ENCODE data around the gene HBG2. TPM values are rescaled to one million over a fixed set of nuclear protein-coding genes. Genes with fewer than 3 reads are reported as not detected.
"Not testable (repeated sequence)": the region's sequence is repeated elsewhere in the genome, so short reads cannot be mapped to it uniquely, and the experiment has no call there.

Gene HBG2
- polyA plus RNA-seq, 5 donors = 2,971 to 7,439 (median 4,881) TPM

DNA sequence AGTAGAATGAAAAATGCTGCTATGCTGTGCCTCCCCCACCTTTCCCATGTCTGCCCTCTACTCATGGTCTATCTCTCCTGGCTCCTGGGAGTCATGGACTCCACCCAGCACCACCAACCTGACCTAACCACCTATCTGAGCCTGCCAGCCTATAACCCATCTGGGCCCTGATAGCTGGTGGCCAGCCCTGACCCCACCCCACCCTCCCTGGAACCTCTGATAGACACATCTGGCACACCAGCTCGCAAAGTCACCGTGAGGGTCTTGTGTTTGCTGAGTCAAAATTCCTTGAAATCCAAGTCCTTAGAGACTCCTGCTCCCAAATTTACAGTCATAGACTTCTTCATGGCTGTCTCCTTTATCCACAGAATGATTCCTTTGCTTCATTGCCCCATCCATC, 30.1 kb upstream of the HBG2 start:
- no peak for DNase-seq

DNA sequence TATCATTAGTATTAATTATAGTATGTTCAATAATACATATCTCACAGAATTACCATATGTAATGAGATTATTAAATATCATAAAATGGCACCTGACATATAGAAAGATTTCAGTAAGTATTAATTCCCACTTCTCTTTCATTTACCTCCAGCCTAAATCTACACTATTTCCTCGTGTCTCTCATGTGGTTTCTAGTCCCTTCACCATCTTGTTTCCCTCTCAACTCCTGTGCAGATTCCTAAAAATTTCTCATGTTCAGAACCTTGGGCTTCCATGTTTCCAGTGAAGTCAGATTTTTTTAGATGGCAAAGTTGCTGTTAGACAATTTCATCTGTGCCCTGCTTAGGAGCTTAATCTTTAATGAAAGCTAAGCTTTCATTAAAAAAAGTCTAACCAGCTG, 29.3 kb upstream of the HBG2 start:
- no peak for DNase-seq

- DNase-seq = no peak
Measured at GRCh38 chr11:5283086-5283485, 28.5 kb upstream of the HBG2 start.

- DNase-seq = no peak
Measured at GRCh38 chr11:5282628-5283027, 28.0 kb upstream of the HBG2 start.

- no peak for DNase-seq
Measured at GRCh38 chr11:5281596-5281995, 27.0 kb upstream of the HBG2 start.

DNA sequence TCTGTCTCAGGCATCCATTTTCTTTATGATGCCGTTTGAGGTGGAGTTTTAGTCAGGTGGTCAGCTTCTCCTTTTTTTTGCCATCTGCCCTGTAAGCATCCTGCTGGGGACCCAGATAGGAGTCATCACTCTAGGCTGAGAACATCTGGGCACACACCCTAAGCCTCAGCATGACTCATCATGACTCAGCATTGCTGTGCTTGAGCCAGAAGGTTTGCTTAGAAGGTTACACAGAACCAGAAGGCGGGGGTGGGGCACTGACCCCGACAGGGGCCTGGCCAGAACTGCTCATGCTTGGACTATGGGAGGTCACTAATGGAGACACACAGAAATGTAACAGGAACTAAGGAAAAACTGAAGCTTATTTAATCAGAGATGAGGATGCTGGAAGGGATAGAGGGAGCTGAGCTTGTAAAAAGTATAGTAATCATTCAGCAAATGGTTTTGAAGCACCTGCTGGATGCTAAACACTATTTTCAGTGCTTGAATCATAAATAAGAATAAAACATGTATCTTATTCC, 26.1 kb upstream of the HBG2 start:
- no peak for DNase-seq

GRCh38 chr11:5279471-5280090, 25.0 kb upstream of the HBG2 start:
- DNase-seq = no peak

DNA sequence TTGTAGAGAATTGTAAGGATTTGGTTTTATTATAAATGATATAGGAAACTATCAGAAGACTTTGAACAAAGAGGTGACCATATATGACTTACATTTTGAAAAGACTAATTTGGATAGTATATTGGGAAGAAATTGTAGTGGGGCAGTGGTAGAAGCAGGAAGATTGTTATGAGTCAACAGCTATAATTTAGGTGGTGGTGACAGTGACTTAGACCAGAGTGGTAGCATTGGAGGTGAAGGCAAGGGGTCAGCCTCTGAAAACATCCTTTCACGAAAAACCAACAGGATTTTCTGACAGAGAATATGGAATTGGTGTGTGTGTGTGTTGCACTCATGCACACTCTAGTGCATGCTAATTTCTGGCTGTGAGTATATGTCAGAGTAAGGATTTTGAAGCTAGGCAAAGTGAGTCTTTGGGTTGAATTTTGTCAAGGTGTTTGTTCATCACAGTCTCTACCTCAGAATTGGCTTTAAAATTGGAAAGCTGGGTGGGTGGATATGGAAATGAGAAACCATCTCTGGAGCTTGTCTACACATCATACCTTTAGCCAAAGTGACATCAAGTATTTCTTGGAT, 23.3 kb upstream of the HBG2 start:
- no peak for DNase-seq

GRCh38 chr11:5276697-5277096, 22.1 kb upstream of the HBG2 start:
- DNase-seq = no peak

DNA sequence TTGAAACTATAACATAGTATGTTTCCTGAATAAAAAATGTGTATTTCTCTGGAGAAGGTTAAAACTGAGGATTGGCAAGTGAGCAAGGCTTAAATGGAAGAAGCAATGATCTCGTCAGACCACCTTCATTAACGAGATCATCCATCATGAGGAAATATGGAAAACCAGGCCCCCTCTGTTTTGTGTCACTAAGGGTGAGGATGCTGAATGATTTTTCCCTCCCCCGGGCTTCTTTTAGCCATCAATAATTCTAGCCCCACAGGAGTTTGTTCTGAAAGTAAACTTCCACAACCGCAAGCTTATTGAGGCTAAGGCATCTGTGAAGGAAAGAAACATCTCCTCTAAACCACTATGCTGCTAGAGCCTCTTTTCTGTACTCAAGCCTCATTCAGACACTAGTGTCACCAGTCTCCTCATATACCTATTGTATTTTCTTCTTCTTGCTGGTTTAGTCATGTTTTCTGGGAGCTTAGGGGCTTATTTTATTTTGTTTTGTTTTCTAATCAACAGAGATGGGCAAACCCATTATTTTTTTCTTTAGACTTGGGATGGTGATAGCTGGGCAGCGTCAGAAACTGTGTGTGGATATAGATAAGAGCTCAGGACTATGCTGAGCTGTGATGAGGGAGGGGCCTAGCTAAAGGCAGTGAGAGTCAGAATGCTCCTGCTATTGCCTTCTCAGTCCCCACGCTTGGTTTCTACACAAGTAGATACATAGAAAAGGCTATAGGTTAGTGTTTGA, 21.0 kb upstream of the HBG2 start:
- no peak for DNase-seq

DNA sequence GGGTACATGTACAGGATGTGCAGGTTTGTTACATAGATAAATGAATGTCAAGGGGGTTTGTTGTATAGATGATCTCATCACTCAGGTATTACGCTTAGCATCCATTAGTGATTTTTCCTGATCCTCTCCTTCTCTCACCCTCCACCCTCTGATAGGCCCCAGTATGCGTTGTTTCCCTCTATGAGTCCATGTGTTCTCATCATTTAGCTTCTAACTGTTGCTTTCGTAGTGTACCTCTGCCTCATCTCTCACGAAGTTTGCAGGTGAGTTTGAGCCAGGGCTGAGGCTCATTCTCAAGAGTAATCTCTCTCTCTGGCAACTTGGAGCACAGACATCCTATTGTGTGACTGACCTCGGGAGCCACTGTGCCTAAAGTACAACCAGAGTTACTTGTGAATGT, 19.8 kb upstream of the HBG2 start:
- no peak for DNase-seq

DNA sequence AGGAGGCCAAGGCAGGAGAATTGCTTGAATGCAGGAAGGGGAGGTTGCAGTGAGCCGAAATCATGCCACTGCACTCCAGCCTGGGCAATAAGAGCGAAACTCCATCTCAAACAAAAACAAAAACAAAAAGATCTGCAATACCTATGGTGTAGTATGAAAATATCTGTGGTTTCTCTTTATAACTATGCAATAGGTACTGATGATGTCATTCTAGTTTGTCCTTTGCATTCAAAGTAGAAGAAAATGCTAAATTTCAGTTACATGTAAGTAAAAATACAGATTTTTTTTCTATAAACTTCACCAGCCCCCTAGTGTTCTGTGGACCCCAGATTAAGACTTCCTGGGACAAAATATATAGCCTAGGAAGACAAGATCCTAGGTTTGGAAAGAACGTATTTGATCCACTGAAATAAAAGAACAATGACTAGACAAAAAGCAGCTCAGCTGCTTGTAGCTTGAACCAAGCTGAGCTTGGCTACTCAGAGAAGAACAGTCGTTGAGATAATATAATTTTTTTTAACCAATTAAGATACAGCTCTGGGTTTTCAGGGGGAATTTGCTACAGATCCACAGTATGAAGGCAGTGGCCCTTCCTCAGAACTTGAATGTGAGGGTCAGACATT, 17.9 kb upstream of the HBG2 start:
- DNase-seq = no peak

- DNase-seq = no peak
Measured at GRCh38 chr11:5269715-5270147, 15.2 kb upstream of the HBG2 start, which contains the start of gene HBE1. Gene HBE1 (minus strand): TSS chr11:5269945. CDS start chr11:5269890, 55 bp downstream.

DNA sequence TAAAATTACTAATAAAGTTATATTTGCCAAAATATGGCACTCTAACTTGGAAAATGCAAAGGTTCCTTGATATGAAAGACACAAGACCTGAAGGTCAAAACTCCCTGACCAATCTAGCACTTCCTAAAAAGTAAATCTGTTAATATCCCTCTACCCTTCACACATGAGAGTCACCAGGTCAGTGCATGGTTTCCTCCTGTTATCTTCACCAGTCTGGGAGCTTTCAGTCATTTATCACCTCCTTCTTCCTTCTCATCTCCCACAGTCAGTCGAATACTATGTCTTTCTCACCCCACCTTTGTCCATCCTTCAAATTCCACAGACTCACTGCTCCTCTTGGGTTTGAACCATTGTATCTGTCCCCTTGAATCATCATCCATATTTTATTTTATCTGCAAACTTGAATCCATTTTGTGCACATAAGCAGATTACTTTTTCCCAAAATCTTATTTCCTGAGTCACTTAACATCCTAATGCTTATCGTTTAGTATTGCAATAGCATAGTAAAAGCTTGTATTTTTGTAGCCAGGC, 12.5 kb upstream of the HBG2 start:
- no peak for DNase-seq

GRCh38 chr11:5266609-5267008, 12.0 kb upstream of the HBG2 start:
- DNase-seq = no peak

DNA sequence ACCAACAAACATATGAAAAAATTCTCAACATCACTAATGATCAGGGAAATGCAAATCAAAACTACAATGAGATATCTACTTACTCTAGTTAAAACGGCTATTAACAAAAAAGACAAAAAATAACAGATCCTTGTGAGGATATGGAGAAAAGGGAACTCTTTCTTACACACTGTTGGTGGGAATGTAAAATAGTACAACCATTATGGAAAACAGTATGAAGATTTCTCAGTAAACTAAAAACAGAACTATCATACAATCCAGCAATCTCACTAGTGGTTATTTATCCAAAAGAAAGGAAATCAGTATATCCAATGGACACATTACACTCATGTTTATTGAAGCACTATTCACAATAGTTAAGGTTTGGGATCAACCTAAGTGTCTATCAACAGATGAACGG, 11.3 kb upstream of the HBG2 start:
- DNase-seq = no peak

- DNase-seq = no peak
Measured at GRCh38 chr11:5258543-5259262, 4.1 kb upstream of the HBG2 start.

- DNase-seq = no peak
Measured at GRCh38 chr11:5257296-5257695, 2.7 kb upstream of the HBG2 start.

GRCh38 chr11:5254023-5254422, 558 bp downstream of the HBG2 start:
- not testable (repeated sequence) for DNase-seq

- DNase-seq = not testable (repeated sequence)
Measured at GRCh38 chr11:5253440-5253839, 1.1 kb downstream of the HBG2 start.

DNA sequence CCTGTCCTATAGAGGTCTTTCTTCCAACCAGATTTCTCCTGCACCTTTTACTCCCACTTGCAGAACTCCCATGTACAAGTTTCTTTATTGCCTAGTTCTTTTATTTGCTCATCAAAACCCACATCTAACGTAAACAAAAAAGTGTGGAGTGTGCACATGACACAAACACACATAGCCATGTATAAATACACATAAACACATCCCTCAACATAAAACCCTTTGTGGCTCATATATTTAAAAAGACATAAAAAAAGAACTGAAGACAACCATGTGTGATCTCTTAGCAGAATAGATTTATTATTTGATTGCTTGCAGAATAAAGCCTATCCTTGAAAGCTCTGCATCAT, 1.7 kb downstream of the HBG2 start:
- DNase-seq = no peak
